Measurements from ENCODE around the gene NINJ1. TPM values are rescaled to one million over a fixed set of nuclear protein-coding genes. Genes with fewer than 3 reads are reported as not detected.

NINJ1 gene
- total RNA-seq, 1 donor from 2014 or later, result 13.4 TPM

DNA sequence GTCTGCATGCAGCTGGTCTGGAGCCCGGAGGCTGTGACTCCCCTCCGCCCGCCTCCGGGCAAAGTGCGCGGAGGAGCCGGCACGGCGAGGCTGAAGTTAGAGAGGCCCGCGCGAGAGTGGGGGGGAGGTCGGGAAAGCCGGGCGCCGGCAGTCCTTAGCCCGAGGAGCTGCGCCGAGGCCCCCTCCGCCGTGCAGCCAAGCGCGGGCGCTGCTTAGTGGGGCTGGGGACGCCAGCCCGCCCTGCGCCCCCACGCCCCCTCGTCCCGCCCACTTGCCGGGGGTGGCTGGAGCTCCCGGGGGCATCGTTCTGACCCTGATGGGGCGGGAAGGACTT lies 403 bp downstream of the NINJ1 start:
- TF ChIP-seq, protein P1, sequence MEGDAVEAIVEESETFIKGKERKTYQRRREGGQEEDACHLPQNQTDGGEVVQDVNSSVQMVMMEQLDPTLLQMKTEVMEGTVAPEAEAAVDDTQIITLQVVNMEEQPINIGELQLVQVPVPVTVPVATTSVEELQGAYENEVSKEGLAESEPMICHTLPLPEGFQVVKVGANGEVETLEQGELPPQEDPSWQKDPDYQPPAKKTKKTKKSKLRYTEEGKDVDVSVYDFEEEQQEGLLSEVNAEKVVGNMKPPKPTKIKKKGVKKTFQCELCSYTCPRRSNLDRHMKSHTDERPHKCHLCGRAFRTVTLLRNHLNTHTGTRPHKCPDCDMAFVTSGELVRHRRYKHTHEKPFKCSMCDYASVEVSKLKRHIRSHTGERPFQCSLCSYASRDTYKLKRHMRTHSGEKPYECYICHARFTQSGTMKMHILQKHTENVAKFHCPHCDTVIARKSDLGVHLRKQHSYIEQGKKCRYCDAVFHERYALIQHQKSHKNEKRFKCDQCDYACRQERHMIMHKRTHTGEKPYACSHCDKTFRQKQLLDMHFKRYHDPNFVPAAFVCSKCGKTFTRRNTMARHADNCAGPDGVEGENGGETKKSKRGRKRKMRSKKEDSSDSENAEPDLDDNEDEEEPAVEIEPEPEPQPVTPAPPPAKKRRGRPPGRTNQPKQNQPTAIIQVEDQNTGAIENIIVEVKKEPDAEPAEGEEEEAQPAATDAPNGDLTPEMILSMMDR (IDR thresholded peaks at IDR 0.05; ENCODE audit: insufficient read depth, low read length, severe bottlenecking), result no peak
- no peak for DNase-seq (ENCODE audit: low read depth)
- peaks cover 7% of the 10 kb centered on the region for H3K36me3 ChIP-seq (ENCODE audit: control insufficient read depth, insufficient read depth, low read length)
- no peak for FAIRE-seq
- H3K4me3 ChIP-seq (ENCODE audit: low read depth, low read length), result peak overlapping the region; percentile 86
- H3K27me3 ChIP-seq (ENCODE audit: control insufficient read depth, insufficient read depth, low read length), result no peaks in the 10 kb centered on the region

DNA sequence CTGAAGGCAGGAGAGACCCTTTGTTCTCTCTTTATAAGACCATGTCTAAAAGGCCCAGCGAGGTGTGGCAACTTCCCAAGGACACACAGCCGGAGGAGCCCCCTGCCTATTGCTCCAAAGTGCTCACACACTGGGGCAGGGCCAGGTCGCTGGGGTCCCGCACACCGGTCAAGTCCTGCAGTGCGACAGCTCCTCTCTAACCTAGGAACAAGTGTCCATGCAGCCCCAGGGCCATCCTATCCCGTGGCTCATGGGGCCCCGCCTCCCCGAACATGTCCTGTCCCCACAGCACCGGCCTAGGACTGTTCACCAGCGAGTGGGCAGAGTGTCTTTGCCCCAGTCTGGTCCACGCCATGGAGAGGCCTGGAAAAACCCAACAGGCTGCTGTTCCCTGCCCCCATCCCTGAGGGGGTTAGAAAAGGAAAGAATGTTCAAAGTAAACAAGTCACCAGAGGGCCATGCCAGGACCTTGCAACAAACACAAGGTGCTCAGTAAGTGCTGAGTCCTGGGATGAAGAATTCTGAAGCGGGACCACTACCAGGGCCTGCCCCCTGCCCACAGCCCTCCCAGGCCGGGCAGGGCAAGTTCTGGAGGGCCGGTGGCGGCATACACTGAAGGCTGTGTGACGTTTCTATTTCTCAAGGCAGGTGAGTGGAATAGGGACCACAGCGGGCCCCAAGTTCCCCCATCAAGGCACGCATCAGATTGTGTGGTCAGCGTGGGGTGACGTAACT lies 938 bp downstream of the NINJ1 start:
- TF ChIP-seq, protein P1 (IDR thresholded peaks at IDR 0.05; ENCODE audit: insufficient read depth, low read length, severe bottlenecking), result no peak
- DNase-seq (ENCODE audit: low read depth) (no peak), FAIRE-seq (no peak)
- Histone ChIP-seq H3K36me3 (ENCODE audit: control insufficient read depth, insufficient read depth, low read length) (peaks cover 7% of the 10 kb centered on the region), H3K4me3 (ENCODE audit: low read depth, low read length) (peak overlapping the region; percentile 86), H3K27me3 (ENCODE audit: control insufficient read depth, insufficient read depth, low read length) (no peaks in the 10 kb centered on the region)

DNA sequence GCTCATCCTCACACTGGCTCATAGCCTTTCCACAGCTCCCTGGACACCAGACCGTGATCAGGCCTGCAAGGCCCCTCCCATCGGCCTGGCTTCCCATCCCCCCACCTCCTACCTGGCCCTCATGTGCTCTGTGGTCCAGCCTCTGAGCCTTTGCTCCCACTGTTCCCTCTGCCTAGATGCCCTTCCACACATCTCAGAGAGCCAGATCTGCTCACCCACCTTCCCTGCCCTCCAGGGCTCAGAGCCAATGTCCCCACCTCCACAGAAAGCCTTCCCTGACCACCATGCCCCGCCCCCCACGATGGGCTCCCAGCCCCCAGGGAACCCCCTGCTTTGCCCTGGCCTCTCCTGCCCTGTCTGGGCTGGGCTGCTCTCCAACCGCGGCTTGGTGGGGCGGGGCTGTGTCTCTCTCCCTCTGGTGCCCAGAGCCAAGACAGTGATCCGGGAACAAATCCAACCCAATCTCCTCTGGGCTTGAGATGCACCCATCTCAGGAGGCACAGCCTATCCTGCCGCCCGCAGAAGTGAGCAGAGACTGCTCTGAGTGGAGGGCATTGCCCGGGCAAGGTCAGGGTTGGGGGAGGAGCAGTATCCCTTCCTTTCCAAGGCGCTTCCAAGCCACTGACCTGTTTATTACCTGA lies 1.6 kb downstream of the NINJ1 start:
- FAIRE-seq (no peak), DNase-seq (ENCODE audit: low read depth) (no peak)
- Histone ChIP-seq H3K4me3 (ENCODE audit: low read depth, low read length) (peak overlapping the region; percentile 86), H3K27me3 (ENCODE audit: control insufficient read depth, insufficient read depth, low read length) (no peaks in the 10 kb centered on the region), H3K36me3 (ENCODE audit: control insufficient read depth, insufficient read depth, low read length) (peaks cover 7% of the 10 kb centered on the region)
- TF ChIP-seq, protein P1 (IDR thresholded peaks at IDR 0.05; ENCODE audit: insufficient read depth, low read length, severe bottlenecking), result no peak

DNA sequence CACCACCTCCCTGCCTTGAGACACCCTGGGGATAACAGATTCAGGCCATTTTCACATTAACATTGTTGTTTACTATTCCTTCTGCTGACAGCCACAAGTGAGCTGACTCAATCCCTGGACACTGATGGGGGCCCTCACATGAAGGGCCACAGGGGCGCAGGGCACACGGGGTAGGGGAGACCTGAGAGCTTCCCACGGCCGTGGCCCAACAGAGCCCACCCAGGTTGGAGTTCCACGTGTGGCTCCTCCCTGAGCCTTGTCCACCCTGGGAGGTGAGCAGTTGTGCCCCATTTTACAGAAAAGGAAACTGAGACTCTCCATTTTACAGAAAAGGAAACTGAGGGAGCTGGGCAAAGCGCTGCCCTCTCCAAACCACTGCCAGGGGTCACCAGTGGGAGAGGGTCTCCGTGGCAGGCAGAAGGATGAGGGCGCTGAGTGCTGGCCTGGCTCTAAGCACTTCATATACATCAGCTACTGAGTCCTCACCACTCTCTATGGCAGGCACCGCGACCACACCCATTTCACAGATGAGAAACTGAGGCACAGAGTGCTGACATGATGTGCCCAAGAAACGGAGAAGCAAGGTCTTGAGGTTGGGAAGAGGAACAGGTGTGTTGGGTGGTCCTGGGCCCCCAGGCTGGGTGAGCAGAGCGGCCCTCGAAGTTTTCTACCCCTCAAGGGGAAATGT lies 2.3 kb downstream of the NINJ1 start:
- H3K27me3 ChIP-seq (ENCODE audit: control insufficient read depth, insufficient read depth, low read length), result no peaks in the 10 kb centered on the region
- TF ChIP-seq, protein P1 (IDR thresholded peaks at IDR 0.05; ENCODE audit: insufficient read depth, low read length, severe bottlenecking), result no peak
- FAIRE-seq, result no peak
- DNase-seq (ENCODE audit: low read depth), result no peak
- H3K36me3 ChIP-seq (ENCODE audit: control insufficient read depth, insufficient read depth, low read length), result peaks cover 7% of the 10 kb centered on the region
- no peak overlapping the region for H3K4me3 ChIP-seq (ENCODE audit: low read depth, low read length)

DNA sequence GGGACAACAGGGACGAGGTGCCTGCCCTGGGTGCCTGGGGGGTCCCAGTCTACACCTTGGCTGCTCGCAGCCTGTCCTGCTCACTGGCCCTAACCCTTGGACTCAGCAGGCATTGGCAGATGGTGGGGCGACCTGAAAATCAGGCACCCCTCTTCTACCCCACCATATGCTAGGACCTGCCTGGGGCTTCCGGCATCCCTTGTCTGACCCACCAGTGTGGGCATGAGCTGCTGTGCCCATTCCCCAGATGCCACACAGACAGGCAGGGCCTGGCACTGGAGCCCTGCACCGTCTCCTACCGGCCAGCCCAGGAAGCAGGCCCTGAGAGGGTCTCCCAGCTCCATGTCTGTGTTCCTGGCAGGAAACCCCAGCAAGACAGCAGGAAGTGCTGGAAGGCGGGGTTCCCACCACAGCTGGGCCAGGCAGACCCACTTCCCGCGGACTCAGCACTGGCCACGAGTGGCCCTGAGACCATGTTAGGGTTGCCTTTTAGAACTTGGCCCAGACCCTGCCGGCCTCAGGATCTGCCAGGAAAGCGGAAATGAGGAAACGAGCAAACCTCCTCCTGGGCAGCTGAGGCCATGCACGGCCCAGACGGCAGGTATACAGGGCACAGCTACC lies 3.1 kb downstream of the NINJ1 start:
- Histone ChIP-seq H3K4me3 (ENCODE audit: low read depth, low read length) (no peak overlapping the region), H3K27me3 (ENCODE audit: control insufficient read depth, insufficient read depth, low read length) (no peaks in the 10 kb centered on the region), H3K36me3 (ENCODE audit: control insufficient read depth, insufficient read depth, low read length) (peaks cover 9% of the 10 kb centered on the region)
- no peak for DNase-seq (ENCODE audit: low read depth)
- TF ChIP-seq, protein P1 (IDR thresholded peaks at IDR 0.05; ENCODE audit: insufficient read depth, low read length, severe bottlenecking), result no peak
- FAIRE-seq, result no peak
